Measurements from ENCODE around the gene TMEM109. TPM values are rescaled to one million over a fixed set of nuclear protein-coding genes. Genes with fewer than 3 reads are reported as not detected.

TMEM109 gene
- total RNA-seq, 1 donor from 2014 or later: 117 TPM

GRCh38 chr11:60891103-60891741, 22.7 kb upstream of the TMEM109 start:
- DNase-seq (no peak), ATAC-seq (ENCODE audit: low read depth) (no peak)
- Mint-ChIP-seq H3K27me3 (no peaks in the 10 kb centered on the region), H3K4me1 (no peaks in the 10 kb centered on the region), H3K9me3 (no peaks in the 10 kb centered on the region), H3K36me3 (ENCODE audit: low read depth) (peaks cover 71% of the 10 kb centered on the region), H3K4me3 (no peak overlapping the region), H3K27ac (no peak overlapping the region)
- ChIA-PET POLR2A (interaction anchor here (0.6 kb wide), 1 partner anchor 622 kb away, joined by 5 read pairs; no protein-coding TSS in a partner anchor), CTCF (interaction anchor here (1.1 kb wide), 1 partner anchor 60 kb away, joined by 3 read pairs; no protein-coding TSS in a partner anchor)
- TF ChIP-seq CTCF (IDR thresholded peaks at IDR 0.05): no peak
- intact Hi-C loops (cut with micrococcal nuclease): loop anchor here (10.0 kb wide), 1 partner anchor 626 kb away; no protein-coding TSS in a partner anchor

- no peak for TF ChIP-seq CTCF (IDR thresholded peaks at IDR 0.05)
- Mint-ChIP-seq H3K36me3 (ENCODE audit: low read depth) (peaks cover 90% of the 10 kb centered on the region), H3K4me3 (no peak overlapping the region), H3K27me3 (no peaks in the 10 kb centered on the region), H3K9me3 (no peaks in the 10 kb centered on the region), H3K4me1 (peaks cover 4% of the 10 kb centered on the region), H3K27ac (no peak overlapping the region)
- ChIA-PET CTCF (interaction anchor here (0.9 kb wide), 1 partner anchor 65 kb away, joined by 5 read pairs; no protein-coding TSS in a partner anchor), POLR2A (interaction anchor here (1.5 kb wide), 1 partner anchor 20 kb away, joined by 3 read pairs; no protein-coding TSS in a partner anchor)
- DNase-seq (no peak), ATAC-seq (ENCODE audit: low read depth) (no peak)
- intact Hi-C loops (cut with micrococcal nuclease): loop anchor here (10.0 kb wide), 1 partner anchor 631 kb away; no protein-coding TSS in a partner anchor
These were observed 18.3 kb upstream of the TMEM109 start for GRCh38 chr11:60895687-60896086.

DNA sequence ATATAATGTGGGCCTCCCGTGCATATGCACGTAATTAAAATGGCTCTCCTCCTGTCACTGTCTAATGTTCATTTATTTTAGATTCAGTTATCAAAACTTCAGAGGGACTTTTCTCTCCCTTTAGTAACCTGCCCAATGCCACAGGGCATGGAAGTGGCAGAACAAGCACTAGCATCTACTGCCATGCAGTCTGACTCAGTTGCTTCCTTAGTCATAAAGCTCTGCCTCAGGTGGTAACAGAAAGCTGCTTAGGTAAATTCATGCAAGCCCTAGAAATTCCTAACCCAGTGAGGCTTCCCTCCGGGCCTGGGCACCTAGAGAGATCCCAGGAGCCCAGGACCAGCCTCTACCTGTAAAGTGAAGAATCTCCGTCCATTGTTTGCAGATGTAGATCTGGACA, 16.5 kb upstream of the TMEM109 start:
- H3K27ac Mint-ChIP-seq: no peak overlapping the region
- ChIA-PET CTCF (interaction anchor here (0.6 to 2.7 kb wide), 3 partner anchors 18 to 72 kb away, joined by 3 to 17 read pairs (median 5); partner anchors contain the start of gene CD6), POLR2A (no interaction called here)
- intact Hi-C loops (cut with micrococcal nuclease): loop anchor here (10.0 kb wide), 1 partner anchor 633 kb away; no protein-coding TSS in a partner anchor
- H3K36me3 Mint-ChIP-seq (ENCODE audit: low read depth): peaks cover 95% of the 10 kb centered on the region
- no peak for TF ChIP-seq CTCF (IDR thresholded peaks at IDR 0.05)
- DNase-seq: no peak
- H3K27me3 Mint-ChIP-seq: no peaks in the 10 kb centered on the region
- peaks cover 4% of the 10 kb centered on the region for H3K4me1 Mint-ChIP-seq
- ATAC-seq (ENCODE audit: low read depth): no peak
- no peaks in the 10 kb centered on the region for H3K9me3 Mint-ChIP-seq
- no peak overlapping the region for H3K4me3 Mint-ChIP-seq

GRCh38 chr11:60899046-60899936, 14.7 kb upstream of the TMEM109 start:
- Mint-ChIP-seq H3K4me3 (no peak overlapping the region), H3K36me3 (ENCODE audit: low read depth) (peaks cover 96% of the 10 kb centered on the region), H3K27me3 (no peaks in the 10 kb centered on the region), H3K27ac (no peak overlapping the region), H3K4me1 (peaks cover 10% of the 10 kb centered on the region), H3K9me3 (no peaks in the 10 kb centered on the region)
- POLR2A ChIA-PET: interaction anchor here (1.3 to 1.5 kb wide), 2 partner anchors 14 to 69 kb away, joined by 4 to 6 read pairs; partner anchors contain the start of gene TMEM109
- TF ChIP-seq CTCF (IDR thresholded peaks at IDR 0.05): peak; percentile 95
- peak; percentile 90 for ATAC-seq (ENCODE audit: low read depth)
- DNase-seq: no peak
- intact Hi-C loops (cut with micrococcal nuclease): loop anchor here (1.0 to 10.0 kb wide), 4 partner anchors 68 to 634 kb away; no protein-coding TSS in a partner anchor
- CTCF ChIA-PET: interaction anchor here (0.6 to 4.2 kb wide), 18 partner anchors 11 to 634 kb away, joined by 3 to 34 read pairs (median 4); partner anchors contain the start of genes CD6 and TMEM109
